Uterine smooth muscle cell (primary cell): ENCODE results near the gene TPSD1. TPM values are rescaled to one million over a fixed set of nuclear protein-coding genes. Genes with fewer than 3 reads are reported as not detected.

ENCODE experiments used
- total RNA-seq: library from RNA; depleted of rRNA; stranded (reverse); fragments of >200 nt; gene quantifications from 2 replicates; pipeline ENCODE4 v1.2.3, GENCODE V29; 2014

The TPSD1 gene
- total RNA-seq, result not detected in 2 replicates

DNA sequence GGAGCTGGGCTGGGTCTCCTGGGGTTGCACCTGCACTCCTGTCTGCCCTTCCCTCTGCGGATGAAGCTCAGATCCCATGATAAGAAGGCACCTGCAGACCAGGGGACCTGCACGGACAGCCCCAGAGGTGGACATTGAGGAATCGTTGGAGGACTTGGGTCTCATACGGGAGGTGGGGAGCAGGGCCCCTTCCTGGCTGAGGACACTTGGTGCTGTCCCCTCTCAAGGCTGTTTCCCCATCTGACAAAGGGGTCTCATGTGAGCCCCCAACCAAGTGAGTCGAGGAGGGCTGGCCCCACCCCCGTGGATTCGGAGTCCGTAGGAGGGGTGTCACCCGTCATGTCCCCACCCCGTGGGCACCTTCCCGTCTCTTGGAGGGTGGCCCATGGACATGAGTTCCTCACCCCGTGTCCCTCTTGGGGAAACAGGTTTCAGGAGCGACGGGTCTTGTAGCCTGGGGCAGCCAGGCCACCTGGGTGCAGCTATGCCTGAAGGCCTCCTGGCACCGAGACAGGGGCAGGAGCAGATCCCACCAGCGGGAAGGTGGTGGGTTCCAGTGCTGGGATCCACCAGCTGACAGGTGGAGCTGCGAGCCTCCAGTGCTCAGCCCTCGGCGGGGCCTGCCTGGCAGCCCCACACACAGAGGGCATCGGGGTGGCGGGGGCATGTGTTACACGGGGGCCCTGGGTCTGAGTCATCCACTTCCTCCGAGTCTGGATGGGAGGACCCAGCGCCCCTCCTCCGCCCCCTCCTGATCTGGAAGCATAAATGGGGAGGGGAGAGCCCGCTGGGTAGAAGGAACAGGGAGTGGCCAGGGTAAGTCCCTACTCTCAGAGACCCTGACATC lies at the start of gene TPSD1:
Gene TPSD1 (plus strand): TSS at position 794 of the 847 bp plus-strand sequence. CDS start 212 bp downstream, outside the sequence.

DNA sequence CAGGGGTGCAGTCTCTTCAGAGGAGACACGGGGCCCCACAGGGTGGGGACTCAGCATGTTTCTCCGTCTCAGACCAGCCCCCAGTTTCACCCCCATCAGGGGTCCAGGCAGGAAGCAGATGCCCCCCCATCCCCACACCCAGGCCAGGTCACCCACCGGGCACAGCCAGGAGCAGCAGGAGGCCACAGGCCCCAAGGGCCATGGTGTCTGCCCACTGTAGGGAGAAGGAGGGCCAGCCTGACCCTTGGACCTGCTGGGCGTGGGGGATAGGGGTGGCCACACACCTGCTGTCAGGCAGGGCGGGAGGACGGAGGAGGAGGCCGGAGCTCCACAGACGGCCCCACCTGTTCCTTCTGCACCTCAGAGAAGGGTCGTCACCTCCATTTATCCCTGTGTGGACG lies 30.8 kb upstream of the TPSD1 start, which contains the start of gene TPSG1:
Gene TPSG1 (minus strand): TSS at position 218 of the 401 bp plus-strand sequence. CDS start 16 bp downstream, at position 202.

DNA sequence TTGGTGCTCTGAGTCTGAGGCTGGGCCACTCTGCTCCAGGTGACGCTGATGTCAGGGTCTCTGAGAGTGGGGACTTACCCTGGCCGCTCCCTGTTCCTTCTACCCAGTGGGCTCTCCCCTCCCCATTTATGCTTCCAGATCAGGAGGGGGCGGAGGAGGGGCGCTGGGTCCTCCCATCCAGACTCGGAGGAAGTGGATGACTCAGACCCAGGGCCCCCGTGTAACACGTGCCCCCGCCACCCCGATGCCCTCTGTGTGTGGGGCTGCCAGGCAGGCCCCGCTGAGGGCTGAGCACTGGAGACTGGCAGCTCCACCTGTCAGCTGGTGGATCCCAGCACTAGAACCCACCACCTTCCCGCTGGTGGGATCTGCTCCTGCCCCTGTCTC lies 25.8 kb upstream of the TPSD1 start, which contains the start of gene TPSB2:
Gene TPSB2 (minus strand): TSS at position 101 of the 387 bp plus-strand sequence. CDS start 233 bp downstream, outside the sequence.

DNA sequence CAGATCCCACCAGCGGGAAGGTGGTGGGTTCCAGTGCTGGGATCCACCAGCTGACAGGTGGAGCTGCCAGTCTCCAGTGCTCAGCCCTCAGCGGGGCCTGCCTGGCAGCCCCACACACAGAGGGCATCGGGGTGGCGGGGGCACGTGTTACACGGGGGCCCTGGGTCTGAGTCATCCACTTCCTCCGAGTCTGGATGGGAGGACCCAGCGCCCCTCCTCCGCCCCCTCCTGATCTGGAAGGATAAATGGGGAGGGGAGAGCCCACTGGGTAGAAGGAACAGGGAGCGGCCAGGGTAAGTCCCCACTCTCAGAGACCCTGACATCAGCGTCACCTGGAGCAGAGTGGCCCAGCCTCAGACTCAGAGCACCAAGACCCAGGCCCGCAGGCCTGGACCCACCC lies 15.4 kb upstream of the TPSD1 start, which contains the start of gene TPSAB1:
Gene TPSAB1 (plus strand): TSS at position 270 of the 400 bp plus-strand sequence. CDS start 234 bp downstream, outside the sequence.

Other genes starting within 250 kb of the TPSD1 start
- gene SSTR5, start 183.3 kb upstream of the TPSD1 start, total RNA-seq, result 0.12 TPM in 1 of 2 replicates, not detected in the other
- not detected in 2 replicates for gene C1QTNF8, start 159.8 kb upstream of the TPSD1 start, total RNA-seq
- 22.6 and 57.2 TPM in 2 replicates for gene CACNA1H, start 103.0 kb upstream of the TPSD1 start, total RNA-seq
- 0.37 TPM in 1 of 2 replicates, not detected in the other for gene TPSG1, start 30.8 kb upstream of the TPSD1 start, total RNA-seq
- not detected in 2 replicates for gene TPSB2, start 25.9 kb upstream of the TPSD1 start, total RNA-seq
- not detected in 2 replicates for gene TPSAB1, start 15.4 kb upstream of the TPSD1 start, total RNA-seq
- 56.1 and 85.5 TPM in 2 replicates for gene UBE2I, start 53.6 kb downstream of the TPSD1 start, total RNA-seq
- gene BAIAP3, start 77.6 kb downstream of the TPSD1 start, total RNA-seq, result 0.12 and 0.33 TPM in 2 replicates
- 102 and 105 TPM in 2 replicates for gene TSR3, start 95.8 kb downstream of the TPSD1 start, total RNA-seq
- gene GNPTG, start 95.9 kb downstream of the TPSD1 start, total RNA-seq, result 25.1 and 47.0 TPM in 2 replicates
- 7.9 and 8.2 TPM in 2 replicates for gene UNKL, start 158.6 kb downstream of the TPSD1 start, total RNA-seq
- 16.9 and 18.9 TPM in 2 replicates for gene UQCC4, start 164.7 kb downstream of the TPSD1 start, total RNA-seq
- gene PERCC1, start 175.0 kb downstream of the TPSD1 start, total RNA-seq, result not detected in 2 replicates
- 0.22 and 0.25 TPM in 2 replicates for gene CCDC154, start 188.5 kb downstream of the TPSD1 start, total RNA-seq
- 64.7 and 110 TPM in 2 replicates for gene CLCN7, start 219.0 kb downstream of the TPSD1 start, total RNA-seq
- under 0.01 and 0.11 TPM in 2 replicates for gene PTX4, start 232.9 kb downstream of the TPSD1 start, total RNA-seq
- gene TELO2, start 237.3 kb downstream of the TPSD1 start, total RNA-seq, result 22.9 and 28.9 TPM in 2 replicates